Upper lobe of left lung (tissue), 6 donors: ENCODE data around the gene RPL12. TPM values are rescaled to one million over a fixed set of nuclear protein-coding genes. Genes with fewer than 3 reads are reported as not detected.

Experiments
- ATAC-seq, 2 donors: fragments of 200-7000 bp; cut with Tn5 transposase; one replicate each; pipeline ENCODE4 v1.9.1; 2022; ENCODE audit warnings: mild to moderate bottlenecking in 2 of 2, moderate library complexity in 2 of 2; ENCODE audit not compliant: low FRiP score in 2 of 2
- DNase-seq, 2 donors: peaks; one replicate each; pipeline ENCODE4 v3.0.0-alpha.2; 2019 to 2020
- H3K27ac ChIP-seq, 4 donors: fragments of 200-600 bp; sonication (generic); one replicate each; pipeline ENCODE4 v1.5.1; 2016 to 2019
- H3K27me3 ChIP-seq, 4 donors: fragments of 200-600 bp; sonication (generic); one replicate each; pipeline ENCODE4 v1.5.1; 2017 to 2019
- H3K36me3 ChIP-seq, 4 donors: fragments of 200-600 bp; sonication (generic); one replicate each; pipeline ENCODE4 v1.5.1; 2016 to 2019
- H3K4me1 ChIP-seq, 4 donors: fragments of 200-600 bp; sonication (generic); one replicate each; pipeline ENCODE4 v1.5.1; 2018 to 2019
- H3K4me3 ChIP-seq, 4 donors: fragments of 200-600 bp; sonication (generic); one replicate each; pipeline ENCODE4 v1.5.1; 2017 to 2019; ENCODE audit warnings: mild to moderate bottlenecking in 2 of 4, moderate library complexity in 1 of 4
- H3K9me3 ChIP-seq, 4 donors: fragments of 200-600 bp; sonication (generic); one replicate each; pipeline ENCODE4 v1.5.1; 2018 to 2019
- CTCF ChIP-seq, 6 experiments: fragments of 450-650 bp in 4 of 6; fragments of 200-600 bp in 2 of 6; sonication (generic) in 2 of 6; IDR thresholded peaks; one replicate each; pipeline ENCODE4 v1.5.1; 2016 to 2019; ENCODE audit warnings: antibody characterized with exemption in 6 of 6
- EP300 ChIP-seq, 4 donors: sonication (generic); formaldehyde crosslinking; IDR thresholded peaks; one replicate each; pipeline ENCODE4 v1.5.1; 2017; ENCODE audit warnings: antibody characterized with exemption in 4 of 4, control low read depth in 2 of 4
- POLR2A ChIP-seq, 4 donors: fragments of 450-650 bp; IDR thresholded peaks; one replicate each; pipeline ENCODE4 v1.5.1; 2016 to 2017; ENCODE audit warnings: antibody characterized with exemption in 4 of 4, mild to moderate bottlenecking in 2 of 4
- POLR2AphosphoS5 ChIP-seq, 2 donors: sonication (generic); formaldehyde crosslinking; IDR thresholded peaks; one replicate each; pipeline ENCODE4 v1.5.1; 2017; ENCODE audit warnings: antibody characterized with exemption in 2 of 2
- WGBS, 2 donors: methylation state at CpG; one replicate each; pipeline ENCODE4 v1.1.5; 2017 to 2018; 5-methylcytosine and 5-hydroxymethylcytosine counted together
- total RNA-seq, 6 donors: library from RNA; depleted of rRNA in 4 of 6; stranded (reverse); fragments of >200 nt in 4 of 6; gene quantifications; one replicate each; pipeline versions ENCODE4 v1.1.0 to v1.2.1, GENCODE V29; 2016 to 2021
- donor health status: DM: no; HTN: no; CAD: no; lungs with moderate emphysema.
- donor health status: DM: no; HTN: yes; CAD: no; lungs with severe emphysema.

RPL12 gene
- total RNA-seq, 6 donors from 2014 or later, result 841 to 1,291 (median 1,060) TPM

DNA sequence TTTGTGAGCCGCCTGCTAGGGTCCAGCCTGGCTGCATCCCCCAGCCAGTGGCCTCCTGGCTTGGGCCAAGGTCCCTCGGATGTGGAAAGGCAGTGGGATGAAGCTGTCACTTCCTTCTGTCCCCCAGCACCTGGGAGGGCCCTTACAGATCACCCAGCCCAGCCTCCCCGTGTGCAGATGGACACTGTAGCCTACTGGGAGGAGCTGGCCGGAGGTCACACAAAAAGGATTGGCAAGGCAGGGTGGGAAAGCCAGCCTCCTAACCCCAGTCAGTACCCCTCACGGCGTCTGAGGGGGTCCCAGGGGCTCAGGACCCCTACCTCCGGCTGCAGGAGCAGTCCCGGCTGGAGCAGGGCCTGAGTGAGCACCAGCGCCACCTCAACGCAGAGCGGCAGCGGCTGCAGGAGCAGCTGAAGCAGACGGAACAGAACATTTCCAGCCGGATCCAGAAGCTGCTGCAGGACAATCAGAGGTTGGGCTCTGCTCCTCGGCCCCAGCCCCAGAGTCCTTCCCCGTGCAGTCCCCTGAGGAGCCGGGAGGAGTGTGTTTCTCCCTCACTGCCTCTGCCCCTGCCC is 28.4 kb upstream of the RPL12 start:
- Histone ChIP-seq H3K4me1 (no peaks in the 10 kb centered on the region), H3K9me3 (no peaks in the 10 kb centered on the region), H3K27ac (no peak overlapping the region), H3K27me3 (no peaks in the 10 kb centered on the region), H3K4me3 (no peak overlapping the region), H3K36me3 (peaks cover 16 to 78% (median 40%) of the 10 kb centered on the region in 4 donors)
- WGBS, 2 donors, result 94% methylated on average over 17 of the region's 17 CpGs; no CpG with 5 or more reads in 1 of the 2 donors
- TF ChIP-seq EP300 (IDR thresholded peaks at IDR 0.05) (no peak), CTCF (IDR thresholded peaks at IDR 0.05) (no peak), POLR2A (IDR thresholded peaks at IDR 0.05) (no peak), POLR2AphosphoS5 (IDR thresholded peaks at IDR 0.05) (no peak)
- DNase-seq (peak in 1 of 2 donors; percentile 67), ATAC-seq (peak in 1 of 2 donors; percentile 46)

- Histone ChIP-seq H3K27ac (no peak overlapping the region), H3K4me1 (no peaks in the 10 kb centered on the region), H3K36me3 (peaks cover 9 to 53% (median 32%) of the 10 kb centered on the region in 4 donors), H3K27me3 (no peaks in the 10 kb centered on the region), H3K9me3 (no peaks in the 10 kb centered on the region), H3K4me3 (no peak overlapping the region)
- DNase-seq (no peak), ATAC-seq (no peak)
- no peak for TF ChIP-seq CTCF (IDR thresholded peaks at IDR 0.05)
- TF ChIP-seq POLR2A (IDR thresholded peaks at IDR 0.05), result no peak
- TF ChIP-seq POLR2AphosphoS5 (IDR thresholded peaks at IDR 0.05), result no peak
- no peak for TF ChIP-seq EP300 (IDR thresholded peaks at IDR 0.05)
- WGBS, 2 donors, result 95 to 98% methylated on average over 3 to 5 of the region's 5 CpGs
Observed at GRCh38 chr9:127474592-127474991, 23.4 kb upstream of the RPL12 start.

GRCh38 chr9:127473932-127474331 is 22.7 kb upstream of the RPL12 start:
- no peak for ATAC-seq

DNA sequence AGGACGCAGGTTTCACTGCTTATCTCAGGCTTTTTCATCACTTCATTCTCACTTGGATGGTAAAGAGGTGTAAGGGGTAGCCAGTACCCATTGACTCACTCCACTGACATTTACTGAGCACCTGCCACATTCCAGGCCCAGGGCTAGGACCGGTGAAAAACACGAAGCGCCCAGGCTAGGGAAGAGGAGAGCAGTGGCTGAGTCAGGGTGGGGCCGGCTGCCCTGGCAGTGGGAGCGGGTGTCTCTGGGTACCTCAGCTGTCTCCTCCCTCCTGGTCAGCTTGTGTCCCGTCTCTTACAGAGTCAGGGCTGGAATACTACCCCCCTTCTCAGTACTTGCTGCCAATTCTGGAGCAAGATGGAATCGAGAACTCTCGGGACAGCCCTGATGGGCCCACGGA is 22.3 kb upstream of the RPL12 start:
- Histone ChIP-seq H3K9me3 (no peaks in the 10 kb centered on the region), H3K27me3 (no peaks in the 10 kb centered on the region), H3K36me3 (peaks cover 0 to 42% (median 21%) of the 10 kb centered on the region in 4 donors), H3K27ac (no peak overlapping the region), H3K4me1 (no peaks in the 10 kb centered on the region), H3K4me3 (no peak overlapping the region)
- ATAC-seq (peak in 1 of 2 donors; percentile 57), DNase-seq (no peak)
- 92 to 95% methylated on average over 8 to 10 of the region's 10 CpGs for WGBS, 2 donors
- TF ChIP-seq POLR2AphosphoS5 (IDR thresholded peaks at IDR 0.05) (no peak), CTCF (IDR thresholded peaks at IDR 0.05) (no peak), EP300 (IDR thresholded peaks at IDR 0.05) (no peak)

More at GRCh38 chr9:127473932-127474331, 22.7 kb upstream of the RPL12 start:
- WGBS, 2 donors, result 93 to 94% methylated on average over 4 of the region's 4 CpGs
- Histone ChIP-seq H3K36me3 (peaks cover 3 to 47% (median 25%) of the 10 kb centered on the region in 4 donors), H3K4me1 (no peaks in the 10 kb centered on the region), H3K27me3 (no peaks in the 10 kb centered on the region), H3K4me3 (no peak overlapping the region), H3K27ac (no peak overlapping the region), H3K9me3 (no peaks in the 10 kb centered on the region)
- no peak for TF ChIP-seq EP300 (IDR thresholded peaks at IDR 0.05)
- no peak for DNase-seq

DNA sequence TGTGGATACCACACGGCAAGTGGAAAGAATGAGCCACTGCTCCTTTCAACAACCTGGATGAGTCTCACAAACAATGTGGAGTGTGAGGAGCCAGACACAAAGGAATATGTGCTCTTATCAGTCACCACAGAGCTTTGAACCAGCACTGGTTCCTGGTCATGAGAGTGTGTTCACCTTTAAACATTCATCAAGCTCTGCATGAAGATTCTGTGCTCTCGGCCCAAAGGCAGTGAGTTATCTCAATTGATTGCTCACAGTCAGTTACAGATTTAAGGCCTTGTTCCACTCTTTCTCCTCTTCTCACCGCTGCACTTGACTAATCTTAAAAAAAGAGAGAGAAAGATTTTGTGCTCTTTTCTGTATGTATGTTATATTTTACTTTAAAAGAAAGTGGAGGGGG is 19.5 kb upstream of the RPL12 start:
- Histone ChIP-seq H3K4me1 (no peaks in the 10 kb centered on the region), H3K27ac (no peak overlapping the region), H3K27me3 (no peaks in the 10 kb centered on the region), H3K36me3 (peaks cover 0 to 43% (median 27%) of the 10 kb centered on the region in 4 donors), H3K9me3 (no peaks in the 10 kb centered on the region), H3K4me3 (no peak overlapping the region)
- ATAC-seq (no peak), DNase-seq (no peak)
- WGBS, 2 donors, result 95 to 100% methylated on average over 3 of the region's 3 CpGs
- TF ChIP-seq POLR2A (IDR thresholded peaks at IDR 0.05) (no peak), CTCF (IDR thresholded peaks at IDR 0.05) (no peak), POLR2AphosphoS5 (IDR thresholded peaks at IDR 0.05) (no peak), EP300 (IDR thresholded peaks at IDR 0.05) (no peak)
